ENCODE results near the gene CBLC. TPM values are rescaled to one million over a fixed set of nuclear protein-coding genes. Genes with fewer than 3 reads are reported as not detected.

The CBLC gene
- total RNA-seq, 1 donor from 2014 or later: not detected

DNA sequence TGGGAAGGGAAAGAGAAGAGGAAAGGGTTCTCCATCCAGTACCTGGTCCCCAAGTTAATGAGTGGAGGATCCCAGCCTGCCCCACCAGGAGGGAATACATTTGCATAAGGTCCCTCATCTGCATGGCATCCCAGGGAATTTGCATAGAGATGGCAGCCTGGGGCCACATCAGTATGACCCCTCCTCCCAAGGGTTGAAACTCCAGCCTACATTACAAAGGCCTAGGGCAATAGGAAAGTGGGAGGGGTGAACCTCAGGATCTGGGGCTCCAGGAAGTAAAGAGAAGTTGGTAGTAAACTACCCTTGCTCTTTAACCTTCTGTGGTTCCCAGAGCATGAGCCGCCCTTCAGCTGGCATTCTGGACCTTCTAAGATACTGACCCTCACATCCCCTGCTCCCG lies 61.6 kb downstream of the CBLC start:
- Mint-ChIP-seq H3K4me3 (no peak overlapping the region), H3K27me3 (peaks cover 5% of the 10 kb centered on the region), H3K4me1 (no peaks in the 10 kb centered on the region), H3K9me3 (no peaks in the 10 kb centered on the region), H3K36me3 (ENCODE audit: low read depth) (no peaks in the 10 kb centered on the region), H3K27ac (no peak overlapping the region)
- POLR2A ChIA-PET: no interaction called here
- no peak for ATAC-seq (ENCODE audit: low read depth)
- intact Hi-C loops (cut with micrococcal nuclease): no loop called here
- CTCF ChIA-PET: no interaction called here
- TF ChIP-seq, protein P1, sequence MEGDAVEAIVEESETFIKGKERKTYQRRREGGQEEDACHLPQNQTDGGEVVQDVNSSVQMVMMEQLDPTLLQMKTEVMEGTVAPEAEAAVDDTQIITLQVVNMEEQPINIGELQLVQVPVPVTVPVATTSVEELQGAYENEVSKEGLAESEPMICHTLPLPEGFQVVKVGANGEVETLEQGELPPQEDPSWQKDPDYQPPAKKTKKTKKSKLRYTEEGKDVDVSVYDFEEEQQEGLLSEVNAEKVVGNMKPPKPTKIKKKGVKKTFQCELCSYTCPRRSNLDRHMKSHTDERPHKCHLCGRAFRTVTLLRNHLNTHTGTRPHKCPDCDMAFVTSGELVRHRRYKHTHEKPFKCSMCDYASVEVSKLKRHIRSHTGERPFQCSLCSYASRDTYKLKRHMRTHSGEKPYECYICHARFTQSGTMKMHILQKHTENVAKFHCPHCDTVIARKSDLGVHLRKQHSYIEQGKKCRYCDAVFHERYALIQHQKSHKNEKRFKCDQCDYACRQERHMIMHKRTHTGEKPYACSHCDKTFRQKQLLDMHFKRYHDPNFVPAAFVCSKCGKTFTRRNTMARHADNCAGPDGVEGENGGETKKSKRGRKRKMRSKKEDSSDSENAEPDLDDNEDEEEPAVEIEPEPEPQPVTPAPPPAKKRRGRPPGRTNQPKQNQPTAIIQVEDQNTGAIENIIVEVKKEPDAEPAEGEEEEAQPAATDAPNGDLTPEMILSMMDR (IDR thresholded peaks at IDR 0.05): no peak
- no peak for DNase-seq

GRCh38 chr19:44840811-44841210 lies 63.1 kb downstream of the CBLC start:
- TF ChIP-seq, protein P1 (IDR thresholded peaks at IDR 0.05): no peak
- intact Hi-C loops (cut with micrococcal nuclease): no loop called here
- H3K27me3 Mint-ChIP-seq: peaks cover 15% of the 10 kb centered on the region
- H3K9me3 Mint-ChIP-seq: no peaks in the 10 kb centered on the region
- H3K4me3 Mint-ChIP-seq: no peak overlapping the region
- POLR2A ChIA-PET: no interaction called here
- no peaks in the 10 kb centered on the region for H3K36me3 Mint-ChIP-seq (ENCODE audit: low read depth)
- H3K27ac Mint-ChIP-seq: no peak overlapping the region
- ATAC-seq (ENCODE audit: low read depth) (no peak), DNase-seq (no peak)
- H3K4me1 Mint-ChIP-seq: peaks cover 13% of the 10 kb centered on the region
- CTCF ChIA-PET: no interaction called here

- Mint-ChIP-seq H3K4me1 (peaks cover 17% of the 10 kb centered on the region), H3K27me3 (peaks cover 15% of the 10 kb centered on the region), H3K36me3 (ENCODE audit: low read depth) (no peaks in the 10 kb centered on the region), H3K27ac (no peak overlapping the region), H3K4me3 (no peak overlapping the region), H3K9me3 (no peaks in the 10 kb centered on the region)
- ChIA-PET CTCF (no interaction called here), POLR2A (no interaction called here)
- TF ChIP-seq, protein P1 (IDR thresholded peaks at IDR 0.05): no peak
- ATAC-seq (ENCODE audit: low read depth) (no peak), DNase-seq (no peak)
- intact Hi-C loops (cut with micrococcal nuclease): no loop called here
Measured at GRCh38 chr19:44841231-44841630, 63.5 kb downstream of the CBLC start.

- POLR2A ChIA-PET: interaction anchor here (1.1 kb wide), 1 partner anchor 121 kb away, joined by 3 read pairs; no protein-coding TSS in a partner anchor
- CTCF ChIA-PET: interaction anchor here (1.0 kb wide), 1 partner anchor 122 kb away, joined by 5 read pairs; no protein-coding TSS in a partner anchor
- no peak overlapping the region for H3K27ac Mint-ChIP-seq
Measured at GRCh38 chr19:44845286-44845611, 67.6 kb downstream of the CBLC start.

GRCh38 chr19:44845612-44846454 lies 68.1 kb downstream of the CBLC start, which contains the start of gene NECTIN2:
NECTIN2 (plus strand) TSS chr19:44846297; CDS start chr19:44846526, 229 bp downstream.
- POLR2A ChIA-PET: interaction anchor here (0.6 to 1.1 kb wide), 2 partner anchors 122 to 1171 kb away, joined by 3 to 12 read pairs; no protein-coding TSS in a partner anchor
- DNase-seq: peak; percentile 68
- ATAC-seq (ENCODE audit: low read depth): peak; percentile 73
- Mint-ChIP-seq H3K36me3 (ENCODE audit: low read depth) (no peaks in the 10 kb centered on the region), H3K4me3 (peak within 1 kb of the TSS; percentile 89), H3K27me3 (peaks cover 32% of the 10 kb centered on the region), H3K9me3 (no peaks in the 10 kb centered on the region), H3K27ac (peak within 1 kb of the TSS; percentile 38), H3K4me1 (peaks cover 31% of the 10 kb centered on the region)
- TF ChIP-seq, protein P1 (IDR thresholded peaks at IDR 0.05): no peak
- intact Hi-C loops (cut with micrococcal nuclease): loop anchor here (1.0 to 2.0 kb wide), 7 partner anchors 44 to 189 kb away; no protein-coding TSS in a partner anchor
- CTCF ChIA-PET: interaction anchor here (0.7 to 1.0 kb wide), 2 partner anchors 122 to 157 kb away, joined by 4 to 5 read pairs; no protein-coding TSS in a partner anchor

More at GRCh38 chr19:44845286-44845611, 67.6 kb downstream of the CBLC start:
- ATAC-seq (ENCODE audit: low read depth) (no peak), DNase-seq (no peak)
- H3K9me3 Mint-ChIP-seq: no peaks in the 10 kb centered on the region
- H3K36me3 Mint-ChIP-seq (ENCODE audit: low read depth): no peaks in the 10 kb centered on the region
- H3K4me1 Mint-ChIP-seq: peaks cover 31% of the 10 kb centered on the region
- peaks cover 32% of the 10 kb centered on the region for H3K27me3 Mint-ChIP-seq
- H3K4me3 Mint-ChIP-seq: peak overlapping the region; percentile 89
- intact Hi-C loops (cut with micrococcal nuclease): loop anchor here (1.0 to 2.0 kb wide), 7 partner anchors 44 to 188 kb away; no protein-coding TSS in a partner anchor
- TF ChIP-seq, protein P1 (IDR thresholded peaks at IDR 0.05): peak; percentile 10

All from activated B cell treated with CpG ODN at 0.5 μM for 24 hours (primary cell).